Activated CD8-positive, alpha-beta memory T cell treated with anti-CD3 and anti-CD28 coated beads for 48 hours (primary cell): ENCODE measurements around the gene IGDCC3.

Experiments used
- DNase-seq, 3 experiments: peaks; one replicate each; pipeline ENCODE4 v3.0.0-alpha.2; 2020; ENCODE audit warnings: low read depth in 2 of 3, low spot score in 2 of 3

The IGDCC3 gene

GRCh38 chr15:65389226-65389625 is 11.4 kb upstream of the IGDCC3 start:
- DNase-seq: no peak

- DNase-seq: no peak
Observed at GRCh38 chr15:65388306-65389080, 10.7 kb upstream of the IGDCC3 start.

GRCh38 chr15:65386886-65387285 is 9.1 kb upstream of the IGDCC3 start:
- DNase-seq: no peak

- no peak for DNase-seq
Observed at GRCh38 chr15:65386376-65386775, 8.6 kb upstream of the IGDCC3 start.

- no peak for DNase-seq
Observed at GRCh38 chr15:65385870-65386258, 8.1 kb upstream of the IGDCC3 start.

GRCh38 chr15:65384895-65385869 is 7.4 kb upstream of the IGDCC3 start:
- DNase-seq: peak; percentile 52 to 85 (median 74)

GRCh38 chr15:65384505-65384894 is 6.7 kb upstream of the IGDCC3 start:
- DNase-seq: no peak

- no peak for DNase-seq
Observed at GRCh38 chr15:65383991-65384390, 6.2 kb upstream of the IGDCC3 start.

- DNase-seq: no peak
Observed at GRCh38 chr15:65383456-65383855, 5.7 kb upstream of the IGDCC3 start.

- no peak for DNase-seq
Observed at GRCh38 chr15:65382921-65383320, 5.1 kb upstream of the IGDCC3 start.

- no peak for DNase-seq
Observed at GRCh38 chr15:65382146-65382491, 4.3 kb upstream of the IGDCC3 start.

GRCh38 chr15:65381445-65382145 is 3.8 kb upstream of the IGDCC3 start:
- no peak for DNase-seq

- DNase-seq: no peak
Observed at GRCh38 chr15:65379986-65380385, 2.2 kb upstream of the IGDCC3 start.

- DNase-seq: no peak
Observed at GRCh38 chr15:65377105-65377975, 462 bp downstream of the IGDCC3 start.

- no peak for DNase-seq
Observed at GRCh38 chr15:65376767-65377104, 1.1 kb downstream of the IGDCC3 start.

- no peak for DNase-seq
Observed at GRCh38 chr15:65375871-65376607, 1.8 kb downstream of the IGDCC3 start.

GRCh38 chr15:65374821-65375401 is 2.9 kb downstream of the IGDCC3 start:
- no peak for DNase-seq

GRCh38 chr15:65374334-65374733 is 3.5 kb downstream of the IGDCC3 start:
- DNase-seq: no peak

- DNase-seq: no peak
Observed at GRCh38 chr15:65373163-65373651, 4.6 kb downstream of the IGDCC3 start.

- no peak for DNase-seq
Observed at GRCh38 chr15:65372787-65373067, 5.1 kb downstream of the IGDCC3 start.
